SU-DHL-6 (cell line): ENCODE measurements around the gene PDZD2.

ENCODE experiments used
- H2AFZ ChIP-seq: fragments of 200-600 bp; sonication (generic); 2 replicates; pipeline ENCODE4 v1.6.1; 2014; ENCODE audit warnings: low read depth, mild to moderate bottlenecking, moderate library complexity, mixed read lengths, antibody characterized with exemption, low read length; ENCODE audit not compliant: severe bottlenecking
- H3F3A ChIP-seq: fragments of 200-600 bp; shearing (Covaris generic); 2 replicates; pipeline ENCODE4 v1.6.0; 2016; ENCODE audit warnings: antibody characterized with exemption, mild to moderate bottlenecking; ENCODE audit not compliant: insufficient read depth
- H3K27ac ChIP-seq: fragments of 200-600 bp; sonication (generic); 2 replicates; pipeline ENCODE4 v1.5.1; 2016; ENCODE audit warnings: low read depth, mild to moderate bottlenecking, low read length, moderate library complexity, mixed read lengths
- H3K27me3 ChIP-seq: fragments of 200-600 bp; sonication (generic), shearing (Covaris generic); 2 replicates; pipeline ENCODE4 v1.6.0; 2014; ENCODE audit warnings: mild to moderate bottlenecking, low read length
- H3K36me3 ChIP-seq: fragments of 200-600 bp; sonication (generic); 2 replicates; pipeline ENCODE4 v1.6.1; 2014; ENCODE audit warnings: mild to moderate bottlenecking, low read length, mixed read lengths
- H3K4me2 ChIP-seq: fragments of 300-600, 200-600 bp; shearing (Covaris generic), sonication (generic); 2 replicates; pipeline ENCODE4 v1.6.0; 2014; ENCODE audit warnings: low read length, low read depth, mild to moderate bottlenecking; ENCODE audit not compliant: poor library complexity, severe bottlenecking
- H3K4me3 ChIP-seq: fragments of 200-600 bp; sonication (generic); 2 replicates; pipeline ENCODE4 v1.5.1; 2014; ENCODE audit warnings: antibody characterized with exemption, low read length, mild to moderate bottlenecking, mixed read lengths; ENCODE audit not compliant: insufficient read depth, poor library complexity, severe bottlenecking
- H3K79me2 ChIP-seq: fragments of 200-600 bp; sonication (generic); 2 replicates; pipeline ENCODE4 v1.6.1; 2014; ENCODE audit warnings: mild to moderate bottlenecking, low read length, moderate library complexity; ENCODE audit not compliant: insufficient read depth
- H3K9ac ChIP-seq: fragments of 200-600 bp; sonication (generic); 2 replicates; pipeline ENCODE4 v1.7.0; 2014; ENCODE audit warnings: mild to moderate bottlenecking, low read length
- H3K9me2 ChIP-seq: fragments of 200-600 bp; sonication (generic); replicated peaks from 2 replicates; pipeline ENCODE4 v1.6.1; 2014; ENCODE audit warnings: low read length; ENCODE audit not compliant: insufficient read depth
- H3K9me3 ChIP-seq: fragments of 200-600 bp; sonication (generic); 2 replicates; pipeline ENCODE4 v1.6.1; 2014; ENCODE audit warnings: low read length, mixed read lengths; ENCODE audit not compliant: insufficient read depth
- H4K20me1 ChIP-seq: fragments of 200-600 bp; sonication (generic); 2 replicates; pipeline ENCODE4 v1.6.1; 2014; ENCODE audit warnings: low read depth, mild to moderate bottlenecking, antibody characterized with exemption, low read length, moderate library complexity, mixed read lengths
- CTCF ChIP-seq: fragments of 200-600 bp; sonication (generic); IDR thresholded peaks from one replicate; pipeline ENCODE4 v1.5.1; 2017; ENCODE audit warnings: antibody characterized with exemption, mild to moderate bottlenecking, low read length, moderate library complexity; ENCODE audit not compliant: insufficient read depth, poor library complexity, severe bottlenecking
- EZH2phosphoT487 ChIP-seq: fragments of 200-600 bp; sonication (generic), shearing (Covaris generic); conservative IDR thresholded peaks from 2 replicates; pipeline ENCODE4 v1.6.1; 2018; ENCODE audit warnings: mild to moderate bottlenecking, antibody characterized with exemption, low read length, moderate library complexity, mixed read lengths

The PDZD2 gene

GRCh38 chr5:32099486-32100035, 460.6 kb downstream of the PDZD2 start:
- Histone ChIP-seq H3K4me2 (no peak overlapping the region), H3K36me3 (no peaks in the 10 kb centered on the region), H3K4me3 (no peak overlapping the region), H3F3A (no peaks in the 10 kb centered on the region), H2AFZ (no peak overlapping the region), H3K27me3 (no peaks in the 10 kb centered on the region), H3K9me3 (no peaks in the 10 kb centered on the region), H3K79me2 (no peaks in the 10 kb centered on the region), H3K9ac (no peak overlapping the region), H4K20me1 (no peaks in the 10 kb centered on the region), H3K9me2 (no peaks in the 10 kb centered on the region), H3K27ac (no peak overlapping the region)
- TF ChIP-seq CTCF = no peak
- TF ChIP-seq EZH2phosphoT487 = no peak

GRCh38 chr5:32100230-32100629, 461.3 kb downstream of the PDZD2 start:
- no peak overlapping the region for H3K4me3 ChIP-seq
- H3K9me3 ChIP-seq = no peaks in the 10 kb centered on the region
- no peak overlapping the region for H3K9ac ChIP-seq
- H3K27me3 ChIP-seq = no peaks in the 10 kb centered on the region
- no peak overlapping the region for H3K27ac ChIP-seq
- no peak overlapping the region for H3K4me2 ChIP-seq
- no peak overlapping the region for H2AFZ ChIP-seq
- no peaks in the 10 kb centered on the region for H4K20me1 ChIP-seq
- no peak for TF ChIP-seq EZH2phosphoT487
- H3K36me3 ChIP-seq = no peaks in the 10 kb centered on the region
- H3F3A ChIP-seq = no peaks in the 10 kb centered on the region
- H3K9me2 ChIP-seq = no peaks in the 10 kb centered on the region
- no peaks in the 10 kb centered on the region for H3K79me2 ChIP-seq

GRCh38 chr5:32100691-32101302, 461.9 kb downstream of the PDZD2 start:
- Histone ChIP-seq H3K36me3 (no peaks in the 10 kb centered on the region), H2AFZ (no peak overlapping the region), H3F3A (no peaks in the 10 kb centered on the region), H3K9me2 (no peaks in the 10 kb centered on the region), H3K4me2 (no peak overlapping the region), H3K79me2 (no peaks in the 10 kb centered on the region), H3K9me3 (no peaks in the 10 kb centered on the region), H3K27me3 (no peaks in the 10 kb centered on the region), H3K9ac (no peak overlapping the region), H3K27ac (no peak overlapping the region), H4K20me1 (no peaks in the 10 kb centered on the region), H3K4me3 (no peak overlapping the region)
- TF ChIP-seq CTCF (no peak), EZH2phosphoT487 (no peak)

DNA sequence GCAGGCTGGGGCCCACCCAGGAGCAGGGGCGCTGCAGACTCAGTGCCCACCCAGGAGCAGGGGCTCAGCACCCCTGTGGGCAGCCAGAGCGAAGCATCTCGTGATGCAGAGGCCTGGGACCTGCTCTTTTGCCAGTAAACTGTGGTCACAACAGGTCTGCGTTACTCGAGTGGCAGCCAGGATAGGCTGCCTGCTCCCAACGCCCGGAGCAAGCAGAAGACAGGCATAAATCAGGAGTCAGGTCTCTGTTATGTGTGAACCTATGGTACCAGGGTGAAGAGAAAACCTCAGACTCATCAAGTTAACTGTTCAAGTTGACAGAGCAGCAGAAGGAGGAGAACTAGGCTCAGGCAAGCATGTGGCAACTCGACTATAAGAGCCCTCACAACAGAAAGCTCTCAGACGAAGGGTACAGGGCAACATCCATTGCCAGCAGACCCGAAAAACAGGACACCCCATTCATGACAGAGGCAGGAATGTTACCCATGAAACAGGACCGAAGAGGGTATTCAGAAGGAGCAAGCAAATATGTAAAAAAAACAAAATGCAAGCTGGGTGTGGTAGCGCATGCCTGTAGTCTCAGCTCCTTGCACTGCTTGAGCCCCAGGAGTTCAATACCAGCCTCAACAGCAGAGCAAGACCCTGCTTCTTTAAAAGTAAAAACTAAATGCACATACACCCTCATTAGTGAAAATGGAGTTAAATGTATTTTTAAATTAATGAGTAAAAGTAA, 463.5 kb downstream of the PDZD2 start:
- Histone ChIP-seq H3K4me3 (no peak overlapping the region), H4K20me1 (no peaks in the 10 kb centered on the region), H3K27me3 (no peaks in the 10 kb centered on the region), H3K9me3 (no peaks in the 10 kb centered on the region), H3F3A (no peaks in the 10 kb centered on the region), H3K79me2 (no peaks in the 10 kb centered on the region), H3K36me3 (no peaks in the 10 kb centered on the region), H3K27ac (no peak overlapping the region), H3K4me2 (no peak overlapping the region), H3K9me2 (no peaks in the 10 kb centered on the region), H3K9ac (no peak overlapping the region), H2AFZ (no peak overlapping the region)
- TF ChIP-seq CTCF = no peak
- no peak for TF ChIP-seq EZH2phosphoT487
